Posterior cingulate gyrus (tissue), 11 donors: ENCODE data around the gene CHAD.

ENCODE experiments used
- DNase-seq, 10 donors: peaks; one replicate each; pipeline versions ENCODE4 v3.0.0 to v3.0.0-alpha.2; 2020 to 2021; ENCODE audit warnings: mixed read lengths in 3 of 10
- intact Hi-C: fragments of 100-400 bp; cut with DNase I; formaldehyde crosslinking; loops from one replicate; pipeline ENCODE4 v1.15.1; 2023

Gene CHAD

DNA sequence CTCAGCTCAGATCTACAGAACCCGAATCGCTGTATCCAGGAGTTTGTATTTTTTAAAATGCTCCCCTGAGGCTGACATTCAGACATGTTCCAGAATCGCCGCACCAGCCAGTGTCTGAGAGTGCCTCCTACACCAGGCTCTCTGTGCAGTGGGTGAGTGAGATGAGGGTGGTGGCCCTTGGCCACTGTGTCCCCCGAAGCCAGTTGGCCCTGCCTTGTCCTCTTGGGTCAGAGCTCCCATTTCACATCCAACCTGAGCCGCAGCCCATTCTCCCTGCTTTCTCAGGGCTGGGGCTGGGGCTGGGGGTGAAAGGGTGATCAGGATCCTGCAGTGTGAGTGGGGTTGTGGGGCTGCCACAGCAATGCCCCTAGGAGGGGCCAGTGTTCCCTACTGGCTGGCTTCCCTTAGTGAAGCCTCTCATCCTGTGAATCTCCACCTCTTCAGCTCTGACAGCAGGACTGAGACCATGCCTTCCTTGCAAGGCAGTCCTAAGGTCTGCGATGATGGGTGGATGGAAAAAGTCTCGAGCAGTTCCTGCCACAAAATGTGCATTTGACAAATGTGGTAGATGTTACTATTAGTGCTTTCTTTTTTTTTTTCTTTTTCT lies 26.6 kb upstream of the CHAD start:
- intact Hi-C loops = no loop called here
- peak in 1 of 10 donors; percentile 41 for DNase-seq

DNA sequence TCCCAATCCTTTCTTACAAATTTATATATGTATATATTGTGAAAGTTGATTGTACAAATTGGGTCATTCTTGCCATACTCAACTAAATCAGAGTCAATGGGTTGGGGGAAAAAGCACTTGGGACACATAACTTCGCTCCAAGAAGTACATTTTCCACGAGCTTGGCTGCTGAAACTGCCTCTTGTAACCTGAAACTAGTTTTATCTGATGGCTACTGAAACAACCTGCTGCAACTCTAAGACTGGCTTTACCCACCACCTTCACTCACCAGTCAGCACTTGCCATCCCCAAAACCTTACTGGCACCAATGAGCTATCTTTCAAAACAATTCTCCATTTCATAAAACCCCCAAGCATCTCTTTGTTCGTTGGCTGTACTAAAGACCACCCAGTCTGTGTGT lies 25.1 kb upstream of the CHAD start:
- intact Hi-C loops = no loop called here
- DNase-seq = no peak

DNA sequence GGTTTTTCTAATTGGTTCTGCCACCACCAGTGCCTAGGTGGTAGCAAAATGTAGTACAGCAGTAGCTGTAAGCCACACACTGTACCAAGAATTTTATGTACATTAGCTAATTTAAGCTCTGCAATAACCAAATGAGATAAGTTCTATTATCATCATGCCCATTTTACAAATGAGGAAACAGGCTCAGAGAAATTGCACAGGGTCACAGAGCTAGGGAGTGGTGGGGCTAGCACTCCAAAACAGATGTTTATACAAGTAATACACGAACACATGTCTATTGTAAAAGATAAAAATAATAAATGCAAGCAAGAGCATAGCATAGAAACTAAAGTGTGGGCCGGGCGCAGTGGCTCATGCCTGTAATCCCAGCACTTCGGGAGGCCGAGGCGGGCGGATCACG lies 23.5 kb upstream of the CHAD start:
- DNase-seq = peak in 1 of 10 donors; percentile 49

DNA sequence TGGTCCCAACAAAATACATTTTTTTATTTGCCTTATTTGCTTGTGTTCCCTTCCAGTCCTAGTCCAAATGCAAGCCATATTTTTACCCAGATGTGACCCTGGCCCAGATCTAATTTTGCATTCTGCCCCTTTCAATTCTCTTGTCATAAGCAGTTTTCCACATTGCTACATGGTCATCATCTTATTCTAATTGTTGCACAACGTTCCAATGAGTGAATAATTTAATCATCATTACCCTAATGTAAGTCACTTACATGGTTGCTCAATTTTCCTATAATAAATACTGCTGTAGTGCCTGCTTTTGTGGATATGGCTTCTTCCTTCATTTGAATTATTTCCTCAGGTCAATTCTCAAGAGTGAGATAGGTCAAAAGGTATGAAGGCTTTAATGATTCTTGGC lies 22.8 kb upstream of the CHAD start:
- intact Hi-C loops = no loop called here
- no peak for DNase-seq

More for the DNA sequence above, 23.5 kb upstream of the CHAD start:
- intact Hi-C loops = no loop called here

DNA sequence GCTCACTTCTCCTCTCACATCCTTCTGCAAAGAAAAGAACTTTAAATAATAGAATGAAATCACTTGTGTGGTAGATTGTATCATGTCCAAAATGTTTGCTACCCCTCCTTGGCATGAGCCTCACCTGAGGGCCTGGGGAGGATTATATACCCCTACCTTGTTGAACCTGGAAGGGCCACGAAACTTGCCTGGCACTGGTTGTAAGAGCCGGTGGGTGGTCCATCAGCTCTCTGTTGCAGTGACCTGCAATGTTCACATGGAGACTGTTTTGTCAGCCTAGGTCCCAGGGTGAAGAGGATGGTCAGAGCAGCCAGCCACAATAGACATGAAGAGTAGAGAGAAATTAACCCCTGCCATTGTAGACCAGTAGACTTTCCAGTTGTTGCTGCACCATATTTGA lies 20.2 kb upstream of the CHAD start:
- DNase-seq = peak in 2 of 10 donors; percentile 8 to 41
- intact Hi-C loops = no loop called here

DNA sequence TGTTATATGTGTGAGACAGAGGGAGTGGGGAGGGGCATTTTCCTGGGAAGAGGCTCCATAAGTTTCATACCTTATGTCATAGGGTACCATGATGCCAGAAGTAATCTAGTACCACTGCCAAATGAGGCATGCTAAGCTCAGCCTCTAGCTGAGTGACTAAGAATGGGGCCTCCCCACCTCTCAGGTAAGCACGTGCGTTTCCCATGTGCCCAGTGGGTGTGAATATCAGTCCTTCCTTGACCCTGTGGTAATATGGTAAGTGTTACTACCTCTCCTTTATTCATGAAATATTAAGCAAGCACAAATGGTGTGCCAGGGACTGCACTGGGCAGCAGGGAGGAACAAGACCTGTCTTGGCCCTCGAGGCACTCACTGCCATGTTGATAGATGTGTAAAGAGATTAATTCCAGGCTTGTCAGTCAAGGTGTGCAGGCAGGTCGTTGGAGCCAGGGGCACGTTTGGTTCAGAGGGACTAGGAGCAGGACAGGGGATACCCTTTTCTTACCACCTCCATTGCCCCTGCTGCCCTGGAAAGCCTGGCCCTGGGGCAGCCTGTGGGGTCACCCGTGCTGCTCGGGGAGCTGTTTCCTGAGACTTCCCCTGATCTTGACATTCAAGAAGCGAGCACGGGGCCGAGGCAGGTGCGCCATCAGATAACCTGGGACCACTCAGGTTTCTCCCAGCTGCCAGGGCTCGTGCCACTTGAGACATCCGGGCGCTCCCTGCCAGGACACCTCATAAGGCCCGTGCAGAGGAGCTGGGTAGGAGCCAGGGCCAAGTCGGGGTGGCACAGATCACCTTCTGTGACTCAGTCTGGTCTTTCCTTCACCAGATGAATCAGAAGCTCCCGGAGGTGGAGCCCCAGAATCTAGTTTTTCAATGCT lies 18.8 kb upstream of the CHAD start:
- DNase-seq = peak in 2 of 10 donors; percentile 54 to 78
- intact Hi-C loops = no loop called here

DNA sequence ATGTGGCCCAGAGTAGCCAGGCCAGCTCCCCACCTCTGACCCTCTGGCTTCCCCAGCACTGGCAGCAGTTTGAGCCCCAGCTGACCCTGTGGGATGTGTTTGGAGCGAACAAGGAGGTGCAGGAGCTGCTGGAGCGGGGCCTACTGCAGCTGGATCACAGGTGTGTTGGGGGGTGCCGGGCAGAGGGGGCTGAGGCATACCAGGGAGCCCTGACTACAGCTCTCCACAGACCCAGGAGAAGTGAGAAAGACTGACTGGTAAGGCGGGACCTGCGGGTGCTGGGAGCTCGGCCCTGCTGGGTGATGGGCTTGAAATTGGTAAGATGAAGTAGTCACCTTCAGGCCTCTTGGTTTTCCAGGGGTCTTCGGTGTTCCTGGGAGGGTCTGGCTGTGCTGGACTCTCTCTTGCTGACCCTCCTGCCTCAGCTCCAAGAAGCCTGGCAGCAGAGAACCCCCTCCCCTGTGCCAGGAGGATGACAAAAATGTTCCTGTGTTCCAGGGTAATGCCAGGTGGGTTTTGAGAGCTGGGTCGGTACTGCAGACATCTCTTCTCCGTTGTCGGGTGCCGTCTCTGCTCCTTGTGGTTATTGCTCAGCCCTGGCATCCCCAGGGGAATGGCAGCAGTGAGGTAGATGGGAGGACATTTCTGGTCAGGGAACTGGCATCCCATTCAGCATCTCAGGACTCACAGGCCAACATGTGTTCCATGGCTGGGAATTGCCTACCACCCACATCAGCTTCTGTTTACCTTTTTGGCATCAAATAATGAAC lies 15.9 kb upstream of the CHAD start:
- intact Hi-C loops = loop anchor here (5.0 kb wide), 1 partner anchor 213 kb away; no protein-coding TSS in a partner anchor
- peak in 2 of 10 donors; percentile 46 to 66 for DNase-seq

DNA sequence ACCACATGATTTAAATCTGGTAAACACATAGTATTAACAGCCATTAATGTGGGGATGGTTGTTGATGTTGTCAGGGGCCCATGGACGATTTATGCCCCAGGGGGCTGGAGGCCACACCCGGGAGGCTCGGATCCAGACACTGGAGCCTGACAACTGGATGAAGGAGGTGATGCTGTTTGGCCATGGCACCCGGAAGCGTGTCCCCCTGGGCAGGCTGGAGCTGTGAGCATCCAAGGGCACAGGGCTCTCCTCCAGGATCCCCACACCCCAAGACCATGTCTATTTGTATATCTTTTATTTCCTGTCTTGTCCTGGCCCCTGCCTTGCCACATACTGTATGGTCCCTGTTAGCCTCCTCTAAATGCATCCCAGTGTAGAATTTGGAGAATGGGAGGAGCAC lies 14.6 kb upstream of the CHAD start:
- intact Hi-C loops = loop anchor here (2.0 to 5.0 kb wide), 2 partner anchors 60 to 214 kb away; no protein-coding TSS in a partner anchor
- DNase-seq = peak in 2 of 10 donors; percentile 53 to 60

DNA sequence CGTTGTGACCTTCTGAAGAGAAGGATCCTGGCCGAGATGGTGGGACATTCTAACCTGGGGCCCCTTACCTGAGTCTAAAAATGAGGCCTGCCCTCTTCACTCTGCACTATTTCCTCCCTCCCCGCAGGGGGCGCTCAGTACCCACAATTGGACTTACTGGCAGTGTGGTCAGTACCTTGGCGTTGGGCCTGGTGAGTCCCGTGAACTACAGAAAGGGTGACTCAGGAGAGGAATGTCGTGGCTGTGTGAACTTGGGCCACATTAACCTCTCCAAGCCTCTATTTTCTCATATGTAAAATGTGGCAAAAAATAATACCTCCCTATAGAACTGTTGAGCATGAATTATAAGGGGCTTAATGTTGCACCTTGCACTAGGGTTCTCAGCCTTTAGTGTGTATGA lies 13.8 kb upstream of the CHAD start:
- DNase-seq = peak; percentile 81 to 98 (median 90)
- intact Hi-C loops = loop anchor here (1.0 to 5.0 kb wide), 3 partner anchors 60 to 215 kb away; no protein-coding TSS in a partner anchor

DNA sequence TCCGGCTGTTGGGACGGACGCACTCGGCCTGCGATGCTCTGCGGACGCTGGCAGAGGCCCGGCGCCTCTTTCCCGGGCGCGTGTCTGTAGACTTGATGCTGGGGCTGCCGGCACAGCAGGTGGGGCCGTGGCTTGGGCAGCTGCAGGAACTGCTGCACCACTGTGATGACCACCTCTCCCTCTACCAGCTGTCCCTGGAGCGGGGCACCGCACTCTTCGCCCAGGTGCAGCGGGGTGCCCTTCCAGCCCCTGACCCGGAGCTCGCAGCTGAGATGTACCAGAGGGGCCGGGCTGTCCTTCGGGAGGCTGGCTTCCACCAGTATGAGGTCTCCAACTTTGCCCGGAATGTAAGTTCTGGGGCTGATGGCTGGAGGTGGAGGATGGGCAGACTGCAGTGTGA lies 13.4 kb upstream of the CHAD start:
- peak in 1 of 10 donors; percentile 85 for DNase-seq
- intact Hi-C loops = loop anchor here (1.0 to 5.0 kb wide), 3 partner anchors 61 to 215 kb away; no protein-coding TSS in a partner anchor

DNA sequence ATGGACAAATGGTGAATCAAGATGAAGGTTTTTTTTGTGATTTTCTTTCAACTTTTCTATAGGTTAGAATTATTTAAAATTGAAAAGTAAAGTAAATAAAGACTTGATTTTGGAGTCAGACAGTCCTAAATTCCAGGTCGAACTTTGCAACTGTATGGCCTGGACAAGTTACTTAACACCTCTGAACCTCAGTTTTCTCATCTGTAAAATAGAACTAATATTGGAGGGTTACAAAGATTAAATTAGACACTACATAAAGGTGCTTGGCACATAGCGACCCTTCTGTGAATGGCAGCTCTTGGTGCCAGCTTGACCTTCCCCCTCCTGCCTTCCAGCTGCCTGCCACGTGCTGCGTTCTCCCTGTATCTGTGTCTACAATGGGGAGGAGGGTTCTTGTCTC lies 13.0 kb upstream of the CHAD start:
- intact Hi-C loops = loop anchor here (1.0 to 5.0 kb wide), 3 partner anchors 61 to 216 kb away; no protein-coding TSS in a partner anchor

DNA sequence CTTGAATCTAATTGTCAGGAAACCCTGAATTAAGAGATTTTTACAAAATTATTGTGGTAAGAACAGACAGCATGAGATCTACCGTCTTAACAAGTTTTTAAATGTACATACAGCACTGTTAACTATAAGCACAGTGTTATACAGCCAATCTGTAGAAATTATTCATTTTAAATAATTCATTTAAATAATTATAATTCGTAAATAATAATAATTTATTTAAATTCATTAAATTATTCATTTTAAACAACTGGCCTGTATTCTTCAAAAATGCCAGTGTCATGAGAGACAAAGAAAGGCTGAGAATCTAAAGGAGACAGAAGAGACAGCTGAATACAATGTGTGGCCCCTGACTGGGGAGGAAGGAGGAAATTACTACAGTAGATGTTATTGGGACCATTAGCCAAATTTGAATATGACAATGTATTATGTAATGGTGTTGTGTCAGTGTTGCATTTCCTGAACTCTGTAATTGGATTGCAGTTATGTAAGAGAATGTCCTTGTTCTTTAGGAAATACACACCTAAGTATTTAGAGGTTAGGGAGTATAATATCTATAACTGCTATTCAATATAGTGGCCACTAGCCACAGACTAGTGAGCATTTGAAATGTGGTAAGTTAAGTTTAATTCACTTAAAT lies 12.3 kb upstream of the CHAD start:
- no peak for DNase-seq

More for the DNA sequence above, 13.0 kb upstream of the CHAD start:
- DNase-seq = no peak

DNA sequence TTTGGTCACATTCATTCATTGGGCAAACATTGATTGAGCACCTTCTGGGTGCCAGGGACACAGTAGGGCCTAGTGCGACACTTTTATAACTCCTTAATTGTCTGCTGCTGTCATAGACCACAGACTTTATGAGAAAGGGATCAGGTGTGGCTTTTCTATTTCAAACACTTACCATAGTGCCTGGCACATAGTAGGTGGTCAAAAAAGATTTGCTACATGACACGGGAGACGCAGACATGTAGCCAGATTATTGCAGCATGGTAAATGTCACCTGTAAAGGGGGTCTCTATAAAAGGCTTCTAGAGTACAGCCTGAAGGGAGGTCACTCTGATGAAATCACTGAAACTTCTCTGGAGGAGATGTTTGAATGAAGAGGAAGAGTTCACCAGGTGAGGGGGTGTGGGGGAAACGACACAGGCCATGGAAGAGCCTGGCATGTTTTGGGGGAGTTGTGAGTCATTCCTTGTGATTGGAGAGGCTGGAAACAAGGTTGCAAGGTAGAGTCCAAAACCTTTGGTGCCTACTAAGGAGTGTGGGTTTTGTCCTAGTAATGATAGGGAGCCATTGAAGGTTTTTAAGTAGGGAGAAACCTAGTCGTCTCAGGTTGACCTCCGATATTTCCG lies 11.6 kb upstream of the CHAD start:
- intact Hi-C loops = loop anchor here (5.0 kb wide), 1 partner anchor 217 kb away; no protein-coding TSS in a partner anchor
- no peak for DNase-seq

More for the DNA sequence above, 12.3 kb upstream of the CHAD start:
- intact Hi-C loops = loop anchor here (5.0 kb wide), 1 partner anchor 216 kb away; no protein-coding TSS in a partner anchor

DNA sequence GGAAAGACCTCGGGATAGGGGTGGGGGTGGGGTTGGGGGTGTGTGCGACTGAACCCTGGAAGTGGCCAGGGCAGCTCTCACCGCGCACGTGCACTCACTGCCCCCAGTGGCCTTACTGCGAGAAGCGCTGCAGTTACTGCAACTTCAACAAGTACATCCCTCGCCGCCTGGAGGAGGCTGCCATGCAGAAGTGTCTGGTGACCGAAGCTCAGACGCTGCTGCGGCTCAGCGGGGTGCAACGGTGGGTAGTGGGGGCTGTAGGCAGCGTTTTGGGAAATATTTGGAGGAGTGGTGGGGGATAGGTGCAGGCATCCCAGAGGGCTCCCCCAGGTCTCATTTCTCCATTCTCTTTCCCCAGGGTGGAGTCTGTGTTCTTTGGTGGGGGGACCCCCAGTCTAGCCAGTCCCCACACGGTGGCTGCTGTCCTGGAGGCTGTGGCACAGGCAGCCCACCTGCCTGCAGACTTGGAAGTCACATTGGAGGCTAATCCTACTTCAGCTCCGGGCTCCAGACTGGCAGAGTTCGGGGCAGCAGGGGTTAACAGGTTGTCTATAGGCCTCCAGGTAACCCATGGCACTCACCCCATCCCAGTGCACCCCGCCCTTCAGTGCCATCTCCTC lies 11.0 kb upstream of the CHAD start:
- DNase-seq = peak in 8 of 10 donors; percentile 28 to 92 (median 51)
- intact Hi-C loops = loop anchor here (5.0 kb wide), 1 partner anchor 218 kb away; no protein-coding TSS in a partner anchor

DNA sequence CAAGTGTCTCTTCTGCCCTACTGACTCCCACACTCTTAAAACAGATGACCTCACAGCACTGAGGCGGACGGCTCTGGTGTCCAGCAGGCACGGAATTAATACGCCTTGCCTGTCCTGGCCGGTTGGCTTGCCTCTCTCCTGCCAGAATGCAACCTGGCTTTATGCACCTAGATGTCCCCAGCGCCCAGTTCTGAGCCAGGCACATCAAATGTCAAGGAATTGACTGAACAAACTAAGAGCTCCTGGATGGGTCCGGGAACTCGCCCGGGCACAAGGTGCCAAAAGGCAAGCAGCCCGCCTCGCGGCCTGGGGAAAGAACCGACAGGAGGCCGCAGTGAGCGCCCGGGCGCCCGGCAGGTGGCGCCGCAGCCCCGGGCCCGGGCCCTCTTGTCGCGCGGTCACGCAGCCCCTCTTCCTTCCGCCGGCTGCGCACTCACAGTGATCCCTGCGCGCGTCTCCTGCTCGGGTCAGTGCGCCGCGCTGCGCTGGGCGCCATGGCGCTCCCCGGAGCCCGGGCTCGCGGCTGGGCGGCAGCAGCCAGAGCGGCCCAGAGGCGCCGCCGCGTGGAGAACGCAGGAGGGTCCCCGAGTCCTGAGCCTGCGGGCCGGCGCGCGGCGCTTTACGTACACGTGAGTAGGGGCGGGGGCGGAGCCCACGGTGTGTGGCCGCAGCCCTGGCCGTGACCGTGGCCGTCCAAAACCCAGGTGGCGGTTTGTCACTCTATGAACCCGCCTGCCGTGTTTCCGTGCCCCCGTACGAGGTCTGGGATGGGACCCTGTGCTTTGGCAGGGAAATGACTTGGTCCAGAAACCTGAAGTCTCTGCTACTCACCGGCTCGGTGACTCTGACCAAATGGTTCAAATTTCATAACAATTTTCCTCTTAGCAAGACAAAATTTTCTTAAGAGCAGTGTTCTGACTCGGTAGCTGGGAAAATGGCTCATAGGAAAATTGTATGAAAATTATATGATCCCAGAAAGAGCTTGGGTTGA lies 10.0 kb upstream of the CHAD start, which contains the start of gene RSAD1:
Gene RSAD1 (plus strand): TSS at position 470 of the 991 bp plus-strand sequence. CDS start 25 bp downstream, at position 495.
- DNase-seq = peak; percentile 65 to 96 (median 82)
- intact Hi-C loops = loop anchor here (1.0 kb wide), 1 partner anchor 116 kb away; no protein-coding TSS in a partner anchor

DNA sequence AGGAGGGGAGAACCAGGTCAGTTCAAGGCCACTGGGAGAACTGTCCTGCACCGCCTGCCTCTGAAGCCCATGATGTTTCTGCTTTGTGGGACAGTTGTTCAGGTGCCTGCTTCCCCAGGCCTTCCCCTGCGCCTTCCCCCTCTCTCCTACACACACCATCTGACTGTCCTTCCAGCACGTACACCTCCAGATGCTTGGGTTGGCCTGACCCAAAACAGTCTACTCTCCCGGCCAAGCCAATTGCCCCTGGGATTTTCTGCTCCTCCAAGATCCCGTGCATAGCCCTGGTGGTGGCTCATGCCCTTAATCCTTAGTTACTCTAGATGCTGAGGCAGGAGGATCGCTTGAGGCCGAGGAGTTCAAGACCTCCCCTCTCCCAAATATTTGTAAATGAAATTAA lies 9.3 kb upstream of the CHAD start:
- peak in 1 of 10 donors; percentile 56 for DNase-seq
- intact Hi-C loops = loop anchor here (1.0 kb wide), 1 partner anchor 116 kb away; no protein-coding TSS in a partner anchor

DNA sequence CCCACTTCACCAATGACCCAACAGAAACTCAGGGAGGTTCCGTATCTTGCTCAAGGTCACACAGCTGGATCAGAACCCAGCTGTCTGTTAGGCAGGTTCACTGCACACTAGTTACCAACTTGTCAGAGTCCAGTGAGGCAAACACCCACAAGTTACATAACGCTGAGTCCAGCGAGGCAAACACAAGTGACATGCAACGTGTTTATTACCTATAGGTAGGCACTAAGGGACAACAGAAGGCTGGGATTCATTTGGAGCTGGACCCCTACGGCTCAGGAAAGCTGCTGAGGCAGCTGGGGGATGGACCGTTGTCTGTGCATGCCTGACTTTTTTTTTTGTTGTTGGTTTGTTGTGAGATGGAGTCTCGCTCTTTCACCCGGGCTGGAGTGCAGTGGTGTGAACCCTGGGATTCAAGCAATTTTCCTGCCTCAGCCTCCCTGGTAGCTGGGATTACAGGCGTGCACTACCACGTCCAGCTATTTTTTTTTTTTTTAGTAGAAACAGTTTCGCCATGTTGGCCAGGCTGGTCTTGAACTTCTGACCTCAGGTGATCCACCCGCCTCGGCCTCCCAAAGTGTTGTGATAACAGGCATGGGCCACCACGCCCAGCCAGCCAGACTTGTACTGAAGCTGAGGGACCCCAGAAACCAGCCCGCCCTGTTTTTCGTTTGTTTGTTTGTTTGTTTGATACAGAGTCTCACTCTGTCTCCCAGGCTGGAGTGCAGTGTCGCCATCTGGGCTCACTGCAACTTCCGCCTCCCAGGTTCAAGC lies 8.1 kb upstream of the CHAD start:
- DNase-seq = peak in 2 of 10 donors; percentile 51 to 70
- intact Hi-C loops = no loop called here
